ENCODE data around the gene COL8A2.

The COL8A2 gene

DNA sequence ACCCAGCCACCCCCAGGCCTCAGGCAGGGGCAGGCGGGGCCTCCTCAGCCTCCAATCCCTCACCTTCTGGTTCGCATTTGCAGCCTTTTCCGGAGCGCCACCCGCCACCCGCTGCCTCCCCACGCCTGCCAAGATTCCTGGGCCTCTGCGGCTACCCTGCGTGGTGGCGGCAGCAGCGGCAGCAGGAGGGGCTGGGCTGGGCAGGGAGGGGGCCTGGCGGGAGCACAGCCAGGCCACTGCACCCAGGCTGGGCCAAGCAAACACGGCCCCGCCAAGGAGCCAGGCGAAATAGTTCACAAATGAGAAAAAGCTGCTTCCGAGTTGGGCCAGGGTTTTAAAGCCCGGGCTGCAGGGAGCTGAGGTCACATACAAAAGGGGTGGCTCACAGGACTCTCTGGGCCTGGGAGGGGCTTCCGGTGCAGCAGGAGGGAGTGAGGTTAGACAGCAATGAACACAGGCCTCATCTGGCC lies 9.8 kb downstream of the COL8A2 start:
- DNase-seq (ENCODE audit: low read depth in 2 of 2): peak; percentile 42 to 51

DNA sequence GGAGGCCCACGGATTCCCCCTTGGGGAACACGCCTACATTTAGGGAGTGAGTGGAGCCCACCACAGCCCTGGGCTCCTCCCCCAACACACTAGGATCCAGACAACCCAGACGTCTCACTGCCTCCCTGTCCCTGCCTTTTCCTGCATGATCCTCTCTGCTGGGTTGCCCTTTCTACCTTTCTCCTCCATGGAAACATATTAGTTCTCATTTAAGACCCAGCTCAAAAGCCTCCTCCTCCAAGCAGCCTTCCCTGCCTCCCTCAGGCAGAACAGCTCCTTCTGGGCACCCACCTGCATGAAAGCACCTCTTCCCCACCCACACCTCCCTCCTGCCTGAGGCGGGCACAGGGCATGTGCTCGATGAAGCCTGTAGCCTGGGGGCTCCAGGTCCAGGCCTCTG lies 10.7 kb downstream of the COL8A2 start:
- no peak for DNase-seq (ENCODE audit: low read depth in 2 of 2)

DNA sequence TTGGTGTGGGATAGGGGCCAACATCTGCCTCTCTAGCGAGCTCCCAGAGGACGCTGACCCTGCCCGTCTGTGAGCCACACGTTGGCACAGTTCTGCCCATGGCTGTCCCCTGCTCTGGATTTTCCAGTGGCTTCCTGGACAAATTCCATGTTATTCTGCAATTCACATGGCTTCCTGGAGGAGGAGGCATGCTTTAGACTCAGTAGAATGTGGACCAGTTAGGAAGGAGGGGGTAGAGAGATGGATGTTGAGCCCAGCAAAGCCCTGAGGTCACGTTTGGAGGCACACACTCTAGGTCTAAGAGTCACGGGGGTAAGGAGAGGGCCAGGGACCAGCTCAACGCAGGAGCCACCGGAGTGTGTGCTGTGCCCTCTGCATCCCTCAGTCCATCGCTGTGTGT lies 12.2 kb downstream of the COL8A2 start:
- DNase-seq (ENCODE audit: low read depth in 2 of 2): no peak

DNA sequence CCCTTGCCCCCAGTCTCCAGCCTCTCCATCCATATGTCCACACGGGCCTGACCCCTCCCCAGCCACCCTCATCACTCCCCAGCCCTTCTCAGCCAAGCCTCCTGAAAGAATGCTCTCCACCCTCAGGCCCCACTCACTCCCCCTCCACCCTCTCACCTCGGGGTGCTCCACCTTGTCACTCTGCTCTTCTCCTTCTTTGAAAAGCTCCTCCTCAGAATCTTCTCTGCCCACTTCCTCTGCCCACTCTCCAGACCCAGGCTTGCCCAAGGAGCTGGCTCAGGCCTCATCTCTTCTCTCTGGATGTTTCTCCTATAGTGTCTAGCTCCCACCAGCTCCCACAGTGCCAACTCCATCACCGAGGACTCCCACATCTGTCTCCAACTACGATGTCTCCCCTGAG lies 13.9 kb downstream of the COL8A2 start:
- no peak for DNase-seq (ENCODE audit: low read depth in 2 of 2)

DNA sequence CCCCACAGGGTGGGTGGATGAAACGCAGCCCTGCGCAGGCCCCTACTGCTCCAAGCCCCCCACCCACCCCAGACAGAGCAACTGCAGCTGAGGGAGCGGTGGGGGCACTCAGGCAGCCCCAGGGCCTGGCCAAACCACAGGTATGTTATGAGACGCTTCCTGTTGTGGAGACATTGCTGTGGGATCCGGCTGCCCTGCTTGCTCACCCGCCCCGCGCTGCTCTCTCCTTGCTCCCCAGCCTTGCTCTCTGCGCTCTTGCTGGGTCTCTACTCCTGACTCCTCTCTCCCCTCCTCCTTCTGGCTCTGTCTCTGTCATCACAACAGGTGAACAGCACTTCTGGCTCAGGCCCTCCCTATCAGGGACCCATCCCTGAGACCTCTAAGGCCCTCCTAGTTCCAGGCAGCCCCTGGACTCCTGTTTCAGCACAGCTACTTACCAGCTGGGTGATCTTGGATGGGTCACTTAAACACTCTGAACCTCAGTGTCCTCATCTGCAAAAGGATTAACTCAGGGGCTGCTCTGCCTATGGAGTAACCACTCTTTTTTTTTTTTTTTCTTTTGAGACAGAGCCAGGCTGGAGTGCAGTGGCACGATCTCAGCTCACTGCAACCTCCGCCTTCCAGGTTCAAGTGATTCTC lies 15.9 kb downstream of the COL8A2 start:
- peak; percentile 44 to 59 for DNase-seq (ENCODE audit: low read depth in 2 of 2)

DNA sequence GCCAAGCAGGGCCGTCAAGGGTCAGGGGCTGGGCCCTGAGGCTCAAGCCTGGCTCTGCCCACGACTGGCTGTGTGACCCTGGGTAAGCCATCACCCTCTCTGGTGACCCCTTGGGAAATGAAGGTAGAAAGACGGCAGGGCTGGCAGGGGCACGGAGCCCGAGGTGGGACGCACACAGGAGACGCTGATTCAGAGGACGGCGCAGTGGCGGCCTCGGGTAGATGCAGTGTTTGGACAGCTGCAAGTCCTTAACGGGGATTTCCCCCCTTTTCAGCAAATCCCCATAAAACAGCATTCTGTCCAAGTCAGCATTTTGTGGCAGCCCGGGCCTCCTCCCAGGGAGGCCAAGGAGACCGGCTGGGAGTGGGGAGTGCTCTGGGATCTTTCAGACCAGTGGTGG lies 16.7 kb downstream of the COL8A2 start:
- peak; percentile 42 to 53 for DNase-seq (ENCODE audit: low read depth in 2 of 2)

DNA sequence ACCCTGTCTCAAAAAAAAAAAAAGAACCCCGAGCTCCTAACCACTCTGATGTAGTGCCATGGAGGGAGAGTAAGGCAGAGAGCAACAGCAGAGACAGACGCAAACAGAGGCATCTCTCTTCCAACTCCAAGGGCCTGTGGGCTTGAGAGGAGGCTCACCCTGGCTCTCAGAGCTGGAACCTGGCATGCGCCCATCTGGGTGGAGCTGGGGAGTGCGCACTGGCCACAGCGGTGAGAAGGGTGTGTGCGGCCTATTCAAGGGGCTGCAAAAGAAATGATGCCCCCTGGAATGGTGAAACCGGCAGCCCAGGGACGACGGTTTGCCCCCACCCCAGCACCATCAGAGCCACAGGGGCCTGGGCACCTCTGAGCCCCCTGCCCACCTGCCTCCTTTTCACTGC lies 17.6 kb downstream of the COL8A2 start:
- DNase-seq (ENCODE audit: low read depth in 2 of 2): no peak

DNA sequence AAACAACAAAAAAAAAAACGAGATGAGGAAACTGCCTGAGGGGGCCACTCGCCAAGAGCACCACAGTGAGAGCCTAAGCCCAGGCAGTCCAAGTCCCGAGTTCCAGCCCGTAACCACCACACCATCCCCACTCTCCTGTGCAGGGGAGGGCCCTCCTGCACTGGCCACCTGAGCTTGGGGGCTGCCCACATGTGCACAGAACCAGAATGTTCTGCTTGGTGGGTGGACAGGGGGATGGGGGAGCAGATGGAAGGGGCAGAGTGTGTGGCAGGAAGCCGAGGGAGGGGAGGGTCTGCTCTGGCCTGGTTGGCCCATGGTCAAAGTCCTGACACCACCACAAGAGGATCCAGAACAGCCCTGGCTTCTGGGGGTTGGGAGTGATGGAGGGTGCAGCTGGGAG lies 18.8 kb downstream of the COL8A2 start:
- no peak for DNase-seq (ENCODE audit: low read depth in 2 of 2)

DNA sequence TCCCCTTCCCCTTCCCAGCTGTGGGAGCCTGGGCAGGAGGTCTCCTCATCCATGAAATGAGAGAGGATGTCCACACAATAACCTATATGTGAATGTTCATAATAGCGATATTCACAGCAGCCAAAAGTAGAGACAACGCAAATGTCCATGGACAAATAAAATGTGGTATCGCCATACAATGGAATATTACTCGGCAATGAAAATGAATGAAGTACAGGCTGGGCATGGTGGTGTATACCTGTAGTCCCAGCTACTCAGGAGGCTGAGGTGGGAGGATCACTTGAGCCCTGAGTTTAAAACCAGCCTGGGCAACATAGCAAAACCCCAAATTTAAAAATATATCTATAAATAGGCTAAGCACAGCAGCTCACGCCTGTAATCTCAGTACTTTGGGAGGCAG lies 23.5 kb downstream of the COL8A2 start:
- no peak for DNase-seq (ENCODE audit: low read depth in 2 of 2)

DNA sequence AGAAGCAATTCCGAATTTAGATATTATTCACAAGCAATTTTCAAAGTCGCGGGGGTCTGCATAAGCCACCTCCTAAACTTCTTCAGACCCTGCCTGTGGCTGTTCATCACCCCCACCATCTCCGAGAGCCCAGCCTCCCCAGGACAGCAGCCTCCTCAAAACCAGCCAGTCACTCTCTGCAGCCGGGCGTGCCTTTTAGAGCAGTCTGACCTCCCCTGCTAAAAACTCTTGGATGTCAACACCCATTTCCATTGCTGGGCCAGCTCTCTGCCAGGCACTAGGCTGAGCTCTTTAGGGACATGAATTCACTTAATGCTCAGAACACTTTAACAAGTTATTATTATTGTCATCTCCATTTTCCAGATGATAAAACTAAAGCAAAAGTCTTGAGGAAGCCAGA lies 24.6 kb downstream of the COL8A2 start:
- no peak for DNase-seq (ENCODE audit: low read depth in 2 of 2)

DNA sequence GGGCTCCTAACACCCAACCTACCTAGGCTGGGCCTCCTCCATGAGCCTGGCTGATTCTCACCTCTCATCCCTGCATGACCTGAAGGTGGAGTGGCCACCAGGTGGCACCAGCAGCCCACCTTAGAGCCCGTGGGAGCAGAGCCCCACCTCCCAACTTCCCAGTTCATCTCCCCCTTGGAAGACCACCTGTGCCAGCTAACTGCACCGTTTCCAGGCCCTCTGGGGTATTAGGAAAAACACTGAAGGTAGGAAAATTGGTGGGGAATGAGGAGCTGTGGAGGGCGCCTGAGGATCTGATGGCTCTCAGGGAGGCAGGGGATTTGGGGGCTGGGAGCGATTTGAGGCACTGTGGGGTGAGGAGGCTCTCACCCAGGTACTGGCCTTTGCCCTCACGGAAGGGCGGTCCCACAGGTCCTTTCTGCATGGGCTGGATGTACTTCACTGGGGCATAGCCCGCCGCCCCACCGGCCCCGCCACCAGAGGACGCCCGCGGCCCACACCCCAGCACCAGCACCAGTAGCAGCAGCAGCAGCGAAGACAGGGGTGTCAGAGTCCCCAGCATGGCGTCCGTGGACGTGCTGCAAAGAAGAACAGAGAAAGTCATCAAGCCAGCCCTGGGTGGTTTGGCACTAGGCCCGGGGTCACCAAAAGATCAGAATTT lies 25.2 kb downstream of the COL8A2 start:
- peak; percentile 42 to 47 for DNase-seq (ENCODE audit: low read depth in 2 of 2)

DNA sequence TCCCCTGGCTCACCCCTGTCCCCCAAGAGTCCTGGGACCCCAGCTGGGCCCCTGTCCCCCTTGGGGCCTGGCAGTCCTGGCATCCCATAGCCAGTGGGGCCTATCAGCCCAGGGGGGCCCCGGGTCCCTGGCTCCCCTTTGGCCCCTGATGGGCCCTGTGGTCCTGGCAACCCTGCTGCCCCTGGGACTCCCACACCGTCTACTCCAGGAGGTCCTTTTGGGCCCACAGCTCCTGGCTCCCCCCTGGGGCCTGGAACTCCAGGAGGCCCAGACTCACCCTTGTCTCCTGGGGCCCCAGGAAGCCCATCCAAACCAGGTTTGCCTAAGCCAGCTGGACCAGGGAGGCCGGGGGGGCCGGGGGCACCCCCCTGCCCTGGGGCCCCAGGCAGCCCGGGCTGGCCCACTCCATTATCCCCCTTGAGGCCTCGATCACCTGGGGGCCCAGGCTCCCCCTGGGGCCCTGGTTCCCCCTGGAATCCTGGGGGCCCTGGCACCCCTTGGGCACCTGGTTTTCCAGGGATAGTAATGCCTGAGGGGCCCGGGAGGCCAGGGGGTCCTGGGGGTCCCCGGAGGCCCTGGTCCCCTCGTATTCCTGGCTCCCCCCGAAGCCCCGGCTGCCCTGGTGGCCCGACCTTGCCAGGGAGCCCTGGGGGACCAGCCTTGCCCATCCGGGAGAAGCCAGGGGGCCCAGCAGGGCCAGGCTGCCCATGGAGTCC lies 26.2 kb downstream of the COL8A2 start:
- DNase-seq (ENCODE audit: low read depth in 2 of 2): no peak

DNA sequence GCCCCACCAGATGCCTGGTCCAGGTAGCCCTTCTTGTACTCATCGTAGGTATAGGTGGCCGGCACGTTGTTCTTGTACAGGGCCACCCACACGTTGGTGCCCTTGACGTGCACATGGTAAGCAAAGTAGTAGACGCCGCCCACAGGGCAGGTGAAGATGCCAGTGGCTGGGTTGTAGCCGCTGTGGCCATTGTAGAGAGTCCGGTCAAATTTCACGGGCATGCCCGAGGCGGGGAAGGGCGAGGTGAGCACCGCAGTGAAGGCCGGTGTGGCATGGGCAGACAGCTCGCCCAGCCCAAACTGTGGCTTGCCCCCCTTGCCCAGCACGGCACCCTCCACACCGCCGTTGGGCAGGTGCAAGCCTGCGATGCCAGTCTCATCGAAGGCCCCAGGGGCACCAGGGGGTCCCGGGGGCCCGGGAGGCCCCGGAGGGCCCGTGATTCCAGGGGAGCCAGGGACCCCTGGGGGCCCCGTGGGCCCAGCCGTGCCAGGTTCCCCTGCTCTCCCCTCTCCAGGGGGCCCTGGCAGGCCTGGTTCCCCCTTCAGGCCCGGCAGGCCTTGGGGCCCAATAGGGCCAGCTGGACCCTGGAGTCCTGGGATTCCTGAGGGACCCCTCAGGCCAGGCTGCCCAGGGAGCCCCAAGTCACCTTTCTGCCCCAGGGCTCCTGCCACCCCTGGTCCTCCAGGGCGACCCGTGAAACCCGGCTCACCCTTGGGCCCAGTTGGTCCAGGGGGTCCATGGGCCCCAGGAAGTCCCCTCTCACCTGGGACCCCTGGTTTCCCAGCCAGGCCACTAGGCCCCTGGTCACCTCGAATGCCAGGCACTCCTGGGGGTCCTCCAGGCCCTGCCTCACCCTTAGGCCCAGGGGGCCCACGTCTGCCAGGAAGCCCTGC lies 27.1 kb downstream of the COL8A2 start:
- no peak for DNase-seq (ENCODE audit: low read depth in 2 of 2)

DNA sequence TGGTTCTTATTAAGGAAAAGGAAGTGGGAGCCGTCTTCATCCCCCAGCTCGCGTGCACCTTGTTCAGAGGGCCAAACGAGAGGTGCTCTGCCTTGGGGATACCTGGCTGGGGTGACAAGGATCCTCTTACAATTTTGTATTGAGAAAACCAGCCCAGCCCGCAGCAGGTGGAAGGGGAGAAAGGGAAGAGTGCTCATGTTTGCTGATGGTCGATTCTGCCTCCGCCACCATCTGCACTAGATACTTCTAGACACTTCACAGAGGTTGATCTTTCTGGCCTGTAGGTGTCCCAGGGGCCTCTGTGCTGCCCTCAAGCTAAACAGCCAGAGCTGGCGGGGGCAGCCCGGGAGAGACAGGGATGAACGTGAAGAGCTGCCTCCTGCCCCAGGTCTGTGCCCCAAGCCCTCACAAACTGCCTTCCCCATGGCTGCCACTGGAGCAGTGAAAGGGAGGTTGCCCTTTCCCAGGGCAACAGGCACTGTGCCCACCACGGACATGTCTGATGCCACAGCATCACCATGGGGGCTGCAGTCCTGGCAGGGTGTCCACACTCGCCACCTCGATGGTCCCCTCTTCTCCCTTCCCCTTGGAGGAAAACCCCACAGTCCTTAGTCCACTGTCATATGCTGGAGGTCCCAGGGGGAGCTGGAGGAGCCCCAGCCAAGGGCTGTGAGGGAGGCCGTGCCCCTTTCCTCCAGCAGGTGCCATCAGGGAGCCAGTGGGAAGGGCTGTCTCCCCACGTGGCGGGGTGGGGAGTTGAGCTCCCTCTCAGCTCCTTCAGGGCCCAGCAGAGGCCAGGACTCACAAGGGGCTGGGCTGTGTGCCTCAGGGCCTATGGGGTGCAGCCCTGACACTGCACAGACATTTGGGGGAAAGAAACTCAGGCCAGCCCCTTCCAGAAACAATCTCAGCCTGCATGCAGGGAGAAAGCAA lies 28.3 kb downstream of the COL8A2 start:
- no peak for DNase-seq (ENCODE audit: low read depth in 2 of 2)

DNA sequence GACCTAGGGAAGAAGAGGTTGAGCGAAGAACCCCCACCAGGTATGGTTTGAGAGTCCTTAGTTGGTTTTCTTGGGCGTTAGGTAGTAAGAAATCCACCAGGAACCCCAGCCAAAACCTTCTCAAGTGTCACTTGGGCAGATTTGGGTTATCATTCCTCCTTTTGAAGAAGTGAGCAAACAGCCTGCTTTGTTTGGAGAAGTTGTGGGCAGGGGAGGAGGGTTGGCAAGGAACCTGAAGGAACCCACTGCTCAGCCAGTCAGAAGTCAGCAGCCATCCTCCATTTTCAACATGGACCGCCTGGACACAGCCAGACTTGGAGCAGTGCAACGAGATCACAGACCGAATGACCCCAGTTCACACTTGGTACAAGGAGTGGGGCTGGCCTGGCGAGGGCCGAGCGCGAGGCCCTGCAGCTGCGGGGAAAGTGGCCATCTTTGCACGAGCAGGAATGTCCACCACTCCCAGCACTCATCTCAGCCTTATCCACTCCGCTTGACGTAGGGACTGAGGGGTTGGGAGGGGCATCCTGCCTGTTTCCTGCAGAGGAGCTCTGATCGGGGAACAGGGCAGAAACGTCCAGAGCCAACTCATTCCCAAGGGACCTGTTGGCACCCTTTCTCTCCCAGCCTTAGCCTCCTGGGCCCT lies 29.1 kb downstream of the COL8A2 start:
- DNase-seq (ENCODE audit: low read depth in 2 of 2): no peak

DNA sequence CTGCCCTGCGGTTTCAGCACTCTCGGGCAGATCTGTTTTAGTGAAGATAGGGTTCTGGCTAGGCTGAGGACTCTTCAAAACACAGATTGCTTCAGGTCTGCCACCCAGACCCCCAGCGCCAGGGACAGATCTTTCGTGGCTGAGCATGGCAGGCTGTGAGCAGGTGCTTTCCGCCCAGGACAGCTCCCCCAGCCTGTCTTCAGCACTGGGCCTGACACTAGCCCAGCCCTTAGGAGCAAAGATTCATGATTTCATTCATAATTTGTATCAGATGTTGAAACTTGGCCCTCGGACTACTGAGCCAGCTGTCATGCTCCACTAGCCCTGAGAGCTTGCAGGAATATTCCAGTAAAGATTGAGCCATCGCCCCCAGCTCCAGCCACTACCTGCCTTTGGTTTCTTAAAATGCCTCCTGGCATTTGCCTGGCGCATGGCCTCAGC lies 30.4 kb downstream of the COL8A2 start:
- DNase-seq (ENCODE audit: low read depth in 2 of 2): no peak

DNA sequence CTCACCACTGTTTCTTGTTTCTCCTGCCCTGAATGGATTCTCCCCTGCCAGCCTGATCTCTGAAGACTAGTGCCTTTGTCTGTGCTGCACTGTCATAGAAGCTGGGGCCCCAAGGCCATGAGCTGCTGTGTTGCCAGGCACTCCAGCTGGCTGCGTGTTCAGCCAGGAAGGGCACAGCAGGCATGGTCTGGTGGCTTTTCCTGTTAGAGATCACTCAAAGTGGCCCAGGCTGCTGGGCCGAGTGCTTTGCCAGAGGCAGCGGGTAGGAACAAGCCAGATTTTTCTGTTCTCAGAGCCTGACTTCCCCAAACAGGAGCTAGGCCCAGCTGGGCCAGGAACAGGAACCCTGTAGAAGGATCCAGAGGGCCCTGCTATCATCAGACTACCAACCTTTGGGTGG lies 31.1 kb downstream of the COL8A2 start:
- no peak for DNase-seq (ENCODE audit: low read depth in 2 of 2)

DNA sequence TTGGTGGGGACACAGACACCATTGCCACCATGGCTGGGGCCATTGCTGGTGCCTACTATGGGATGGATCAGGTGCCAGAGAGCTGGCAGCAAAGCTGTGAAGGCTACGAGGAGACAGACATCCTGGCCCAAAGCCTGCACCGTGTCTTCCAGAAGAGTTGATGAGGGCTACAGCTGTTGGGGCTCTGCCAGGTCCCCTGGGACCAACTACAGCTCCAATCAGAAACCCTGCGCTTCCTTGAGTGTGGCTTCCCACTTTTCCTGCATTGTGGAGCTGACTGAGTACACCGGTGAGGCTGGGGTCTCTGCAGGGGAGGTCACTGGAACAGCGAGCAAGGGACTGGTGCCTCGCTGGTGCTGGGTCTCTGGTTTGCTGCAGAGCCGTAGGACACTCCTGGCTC lies 31.8 kb downstream of the COL8A2 start:
- DNase-seq (ENCODE audit: low read depth in 2 of 2): no peak

DNA sequence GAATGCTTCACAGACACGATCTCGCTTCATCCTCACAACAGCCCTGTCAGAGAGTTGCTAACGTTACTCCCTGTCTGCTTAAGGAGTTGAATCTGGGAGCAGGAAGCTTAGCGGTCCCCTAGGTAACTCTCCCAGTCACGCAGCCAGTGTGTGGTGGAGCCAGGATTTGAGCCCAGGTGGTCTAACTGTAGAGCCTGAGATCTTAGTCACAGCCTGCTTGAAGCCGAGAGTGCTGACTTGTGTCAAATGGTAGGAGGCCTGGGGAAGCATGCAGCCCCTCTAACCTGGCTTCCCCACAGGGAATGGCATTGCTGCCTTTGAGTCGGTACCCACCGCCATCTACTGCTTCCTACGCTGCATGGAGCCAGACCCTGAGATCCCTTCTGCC lies 32.2 kb downstream of the COL8A2 start:
- DNase-seq (ENCODE audit: low read depth in 2 of 2): no peak

DNA sequence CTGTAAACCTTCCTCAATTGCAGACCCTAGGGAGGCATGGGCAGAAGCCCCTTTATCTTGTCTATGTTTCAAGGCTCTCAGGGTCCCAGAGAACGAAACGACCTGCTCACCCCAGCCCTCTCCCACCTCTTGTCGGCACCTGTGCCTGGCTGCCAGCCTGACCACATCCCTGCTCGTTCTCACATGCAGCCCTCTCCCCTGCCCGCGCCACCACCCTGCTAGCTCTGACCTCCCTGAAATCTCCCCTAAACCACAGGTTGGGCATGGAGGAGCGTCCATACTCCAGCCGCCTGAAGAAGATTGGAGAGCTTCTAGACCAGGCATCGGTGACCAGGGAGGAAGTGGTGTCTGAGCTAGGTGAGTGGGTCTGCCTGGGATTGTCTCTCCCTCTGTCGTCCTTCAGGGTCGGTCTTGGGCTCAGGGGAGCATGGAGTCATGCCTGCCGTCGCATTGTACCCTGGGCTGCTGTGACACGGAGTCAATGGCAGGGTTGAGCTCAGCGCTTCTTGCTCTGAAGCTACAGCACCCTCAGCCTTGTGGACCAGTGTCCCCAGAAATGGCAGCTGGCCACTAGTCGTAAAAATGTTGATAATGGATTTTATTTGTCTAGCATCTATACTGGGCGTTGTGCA lies 32.7 kb downstream of the COL8A2 start:
- DNase-seq (ENCODE audit: low read depth in 2 of 2): no peak

Measured in fibroblast of skin of left quadriceps (primary cell).